ENCODE results near the gene PRAME.

PRAME gene

DNA sequence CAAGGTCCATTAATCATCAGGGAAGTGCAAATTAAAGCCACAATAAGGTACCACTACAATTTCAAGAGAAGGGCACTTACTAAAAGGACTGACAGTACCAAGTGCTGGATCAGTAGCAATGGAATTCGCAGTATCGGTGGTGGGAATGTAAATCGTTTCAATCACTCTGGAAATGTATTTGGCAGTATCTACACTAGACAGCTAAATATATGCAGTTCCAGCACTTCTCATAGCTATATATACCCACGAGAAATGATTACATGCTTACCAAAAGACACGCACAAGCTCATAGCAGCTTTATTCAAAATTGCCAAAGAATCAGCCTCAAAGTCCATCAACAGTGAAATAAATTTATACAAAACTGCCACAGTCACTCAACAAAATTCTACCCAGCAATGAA, 46.1 kb downstream of the PRAME start:
- no peak for TF ChIP-seq ZBTB7A (IDR thresholded peaks at IDR 0.05; ENCODE audit: low read depth)
- TF ChIP-seq RAD21 (IDR thresholded peaks at IDR 0.05; ENCODE audit: low read depth) = no peak
- TF ChIP-seq, protein P1, sequence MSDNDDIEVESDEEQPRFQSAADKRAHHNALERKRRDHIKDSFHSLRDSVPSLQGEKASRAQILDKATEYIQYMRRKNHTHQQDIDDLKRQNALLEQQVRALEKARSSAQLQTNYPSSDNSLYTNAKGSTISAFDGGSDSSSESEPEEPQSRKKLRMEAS (IDR thresholded peaks at IDR 0.05) = no peak
- no peak for TF ChIP-seq TCF12 (IDR thresholded peaks at IDR 0.05; ENCODE audit: low read depth)
- TF ChIP-seq CREB1 (IDR thresholded peaks at IDR 0.05; ENCODE audit: low read depth) = no peak
- no peak for TF ChIP-seq YY1 (IDR thresholded peaks at IDR 0.05; ENCODE audit: low read depth)
- no peak for TF ChIP-seq EP300 (IDR thresholded peaks at IDR 0.05; ENCODE audit: borderline replicate concordance)
- no peak for TF ChIP-seq NFIC (IDR thresholded peaks at IDR 0.05)

DNA sequence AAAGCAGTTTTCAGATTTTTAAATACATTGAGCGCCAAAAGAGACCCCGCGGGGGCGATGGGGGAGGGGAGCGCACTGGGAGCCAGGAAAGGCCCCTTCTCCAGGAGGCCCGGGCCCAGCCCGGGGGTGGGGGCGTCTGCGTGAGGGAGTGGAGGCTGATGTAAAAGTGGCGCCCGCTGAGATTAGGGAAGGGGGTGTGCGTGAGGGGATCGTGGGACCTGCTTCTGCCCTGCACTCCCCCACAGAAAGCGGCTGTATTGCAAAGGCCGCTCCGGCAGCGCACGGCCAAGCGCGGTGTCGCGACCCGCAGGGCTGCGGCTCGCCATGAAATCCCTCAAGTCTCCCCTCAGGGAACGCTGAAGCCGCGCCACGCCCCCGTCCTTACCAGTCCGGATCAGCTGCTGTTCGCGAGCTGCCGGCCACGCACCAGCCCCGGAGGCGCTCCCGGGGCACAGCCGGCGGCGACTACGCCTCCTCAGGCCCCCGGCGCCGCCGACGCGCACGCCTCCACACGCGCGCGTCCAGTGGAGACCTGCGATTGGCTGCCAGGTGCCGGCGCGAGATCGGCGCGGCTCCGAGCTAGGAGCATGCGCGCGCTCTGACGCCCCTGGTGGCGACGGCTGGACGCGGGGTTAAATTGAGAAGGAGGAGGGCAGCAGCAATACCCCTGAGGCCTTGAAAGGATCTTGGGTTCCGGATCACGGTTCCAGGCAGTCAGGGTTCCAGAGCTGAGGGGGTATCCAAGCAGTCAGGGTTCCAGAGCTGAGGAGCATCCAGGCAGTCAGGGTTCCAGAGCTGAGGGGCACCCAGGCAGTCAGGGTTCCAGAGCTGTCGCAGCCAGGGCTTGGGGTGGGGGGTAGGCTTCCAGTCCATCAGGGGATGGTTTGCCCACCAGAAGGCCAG, 50.5 kb downstream of the PRAME start, which contains the start of gene ZNF280B:
Gene ZNF280B (minus strand): TSS at position 469 of the 903 bp plus-strand sequence. CDS start 19,344 bp downstream, outside the sequence.
- peak; percentile 6; the same call in 1 of the 2 replicates for TF ChIP-seq ZBTB7A (IDR thresholded peaks at IDR 0.05; ENCODE audit: low read depth)
- peak; percentile 68 for TF ChIP-seq EGR1 (IDR thresholded peaks at IDR 0.05)
- peak; percentile 4; the same call in 1 of the 2 replicates for TF ChIP-seq TEAD4 (IDR thresholded peaks at IDR 0.05)
- TF ChIP-seq TCF12 (IDR thresholded peaks at IDR 0.05; ENCODE audit: low read depth) = peak; percentile 36; the same call in 1 of the 2 replicates
- no peak for TF ChIP-seq YY1 (IDR thresholded peaks at IDR 0.05; ENCODE audit: low read depth)
- TF ChIP-seq RAD21 (IDR thresholded peaks at IDR 0.05; ENCODE audit: low read depth) = no peak
- no peak for TF ChIP-seq CEBPB (IDR thresholded peaks at IDR 0.05)
- TF ChIP-seq EP300 (IDR thresholded peaks at IDR 0.05; ENCODE audit: borderline replicate concordance) = 0 out of 2 replicates have a peak, but pooled peaks have one; percentile 24
- TF ChIP-seq FOXM1 (IDR thresholded peaks at IDR 0.05; ENCODE audit: borderline replicate concordance, low read depth) = no peak
- TF ChIP-seq, protein P1 (IDR thresholded peaks at IDR 0.05) = peak; percentile 94
- TF ChIP-seq, protein P2, sequence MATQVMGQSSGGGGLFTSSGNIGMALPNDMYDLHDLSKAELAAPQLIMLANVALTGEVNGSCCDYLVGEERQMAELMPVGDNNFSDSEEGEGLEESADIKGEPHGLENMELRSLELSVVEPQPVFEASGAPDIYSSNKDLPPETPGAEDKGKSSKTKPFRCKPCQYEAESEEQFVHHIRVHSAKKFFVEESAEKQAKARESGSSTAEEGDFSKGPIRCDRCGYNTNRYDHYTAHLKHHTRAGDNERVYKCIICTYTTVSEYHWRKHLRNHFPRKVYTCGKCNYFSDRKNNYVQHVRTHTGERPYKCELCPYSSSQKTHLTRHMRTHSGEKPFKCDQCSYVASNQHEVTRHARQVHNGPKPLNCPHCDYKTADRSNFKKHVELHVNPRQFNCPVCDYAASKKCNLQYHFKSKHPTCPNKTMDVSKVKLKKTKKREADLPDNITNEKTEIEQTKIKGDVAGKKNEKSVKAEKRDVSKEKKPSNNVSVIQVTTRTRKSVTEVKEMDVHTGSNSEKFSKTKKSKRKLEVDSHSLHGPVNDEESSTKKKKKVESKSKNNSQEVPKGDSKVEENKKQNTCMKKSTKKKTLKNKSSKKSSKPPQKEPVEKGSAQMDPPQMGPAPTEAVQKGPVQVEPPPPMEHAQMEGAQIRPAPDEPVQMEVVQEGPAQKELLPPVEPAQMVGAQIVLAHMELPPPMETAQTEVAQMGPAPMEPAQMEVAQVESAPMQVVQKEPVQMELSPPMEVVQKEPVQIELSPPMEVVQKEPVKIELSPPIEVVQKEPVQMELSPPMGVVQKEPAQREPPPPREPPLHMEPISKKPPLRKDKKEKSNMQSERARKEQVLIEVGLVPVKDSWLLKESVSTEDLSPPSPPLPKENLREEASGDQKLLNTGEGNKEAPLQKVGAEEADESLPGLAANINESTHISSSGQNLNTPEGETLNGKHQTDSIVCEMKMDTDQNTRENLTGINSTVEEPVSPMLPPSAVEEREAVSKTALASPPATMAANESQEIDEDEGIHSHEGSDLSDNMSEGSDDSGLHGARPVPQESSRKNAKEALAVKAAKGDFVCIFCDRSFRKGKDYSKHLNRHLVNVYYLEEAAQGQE (IDR thresholded peaks at IDR 0.05; ENCODE audit: low read depth) = 0 out of 2 replicates have a peak, but pooled peaks have one; percentile 7
- TF ChIP-seq CREB1 (IDR thresholded peaks at IDR 0.05; ENCODE audit: low read depth) = 0 out of 2 replicates have a peak, but pooled peaks have one; percentile 11
- TF ChIP-seq NFIC (IDR thresholded peaks at IDR 0.05) = no peak
- peak; percentile 58; the same call in 1 of the 2 replicates for TF ChIP-seq TAF1 (IDR thresholded peaks at IDR 0.05; ENCODE audit: low read depth)
- TF ChIP-seq, protein P3, sequence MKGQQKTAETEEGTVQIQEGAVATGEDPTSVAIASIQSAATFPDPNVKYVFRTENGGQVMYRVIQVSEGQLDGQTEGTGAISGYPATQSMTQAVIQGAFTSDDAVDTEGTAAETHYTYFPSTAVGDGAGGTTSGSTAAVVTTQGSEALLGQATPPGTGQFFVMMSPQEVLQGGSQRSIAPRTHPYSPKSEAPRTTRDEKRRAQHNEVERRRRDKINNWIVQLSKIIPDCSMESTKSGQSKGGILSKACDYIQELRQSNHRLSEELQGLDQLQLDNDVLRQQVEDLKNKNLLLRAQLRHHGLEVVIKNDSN (IDR thresholded peaks at IDR 0.05) = no peak

DNA sequence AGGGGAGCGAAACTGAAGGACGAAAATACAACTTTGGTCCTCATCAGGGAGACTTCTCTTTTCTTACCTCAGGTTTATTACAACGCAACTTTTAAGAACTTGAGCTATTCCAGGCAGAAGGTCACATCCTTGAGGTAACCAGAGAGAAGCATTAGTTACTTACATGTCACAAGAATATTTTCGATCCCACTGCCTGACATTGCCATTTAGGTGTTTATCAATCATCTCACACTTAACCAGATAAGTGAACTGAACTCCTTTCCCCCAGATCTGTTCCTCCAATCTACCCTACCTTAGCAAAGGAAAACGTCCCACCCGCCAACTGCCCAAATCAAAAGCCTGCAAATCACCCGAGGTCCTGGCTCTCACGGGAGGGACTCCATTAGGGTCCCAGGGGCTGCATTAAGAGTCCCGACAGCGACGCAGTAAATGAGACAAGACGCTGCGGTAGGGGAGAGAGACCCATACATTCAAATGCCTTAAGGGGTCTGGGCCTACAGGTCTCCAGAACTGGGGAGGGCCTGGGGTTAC, 51.3 kb downstream of the PRAME start:
- TF ChIP-seq TCF12 (IDR thresholded peaks at IDR 0.05; ENCODE audit: low read depth) (no peak), CREB1 (IDR thresholded peaks at IDR 0.05; ENCODE audit: low read depth) (no peak), EP300 (IDR thresholded peaks at IDR 0.05; ENCODE audit: borderline replicate concordance) (no peak), TAF1 (IDR thresholded peaks at IDR 0.05; ENCODE audit: low read depth) (no peak), RAD21 (IDR thresholded peaks at IDR 0.05; ENCODE audit: low read depth) (no peak), CEBPB (IDR thresholded peaks at IDR 0.05) (no peak), YY1 (IDR thresholded peaks at IDR 0.05; ENCODE audit: low read depth) (no peak), FOXM1 (IDR thresholded peaks at IDR 0.05; ENCODE audit: borderline replicate concordance, low read depth) (no peak), EGR1 (IDR thresholded peaks at IDR 0.05) (no peak), ZBTB7A (IDR thresholded peaks at IDR 0.05; ENCODE audit: low read depth) (no peak)
- TF ChIP-seq, protein P2 (IDR thresholded peaks at IDR 0.05; ENCODE audit: low read depth) = no peak
- TF ChIP-seq, protein P3 (IDR thresholded peaks at IDR 0.05) = no peak

DNA sequence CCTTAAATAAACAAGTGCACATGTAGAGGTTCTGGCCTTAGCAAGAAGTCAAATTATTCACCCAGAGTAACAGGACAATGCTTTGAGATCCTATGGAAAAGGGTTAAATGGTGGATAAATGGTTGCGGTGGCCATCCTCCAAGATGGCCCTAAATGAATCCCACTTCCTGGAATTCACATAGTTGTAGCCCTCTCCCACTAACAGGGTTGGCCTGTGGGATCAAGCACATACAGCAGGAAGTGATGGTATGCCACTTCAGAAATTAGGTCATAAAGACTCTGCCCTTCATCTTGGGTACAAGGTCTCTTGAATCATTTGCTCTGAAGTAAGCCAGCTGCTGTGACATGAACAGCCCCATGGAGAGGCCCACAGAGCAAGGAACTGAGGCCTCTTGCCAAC, 52.3 kb downstream of the PRAME start:
- TF ChIP-seq, protein P1 (IDR thresholded peaks at IDR 0.05) = no peak
- TF ChIP-seq YY1 (IDR thresholded peaks at IDR 0.05; ENCODE audit: low read depth) (no peak), CREB1 (IDR thresholded peaks at IDR 0.05; ENCODE audit: low read depth) (no peak), CEBPB (IDR thresholded peaks at IDR 0.05) (no peak), TEAD4 (IDR thresholded peaks at IDR 0.05) (no peak), TAF1 (IDR thresholded peaks at IDR 0.05; ENCODE audit: low read depth) (no peak), TCF12 (IDR thresholded peaks at IDR 0.05; ENCODE audit: low read depth) (no peak), RAD21 (IDR thresholded peaks at IDR 0.05; ENCODE audit: low read depth) (no peak), EGR1 (IDR thresholded peaks at IDR 0.05) (no peak), EP300 (IDR thresholded peaks at IDR 0.05; ENCODE audit: borderline replicate concordance) (no peak), FOXM1 (IDR thresholded peaks at IDR 0.05; ENCODE audit: borderline replicate concordance, low read depth) (no peak)
- TF ChIP-seq, protein P3 (IDR thresholded peaks at IDR 0.05) = no peak

All from Ishikawa (cell line).